ENCODE data around the gene NAT16. TPM values are rescaled to one million over a fixed set of nuclear protein-coding genes. Genes with fewer than 3 reads are reported as not detected.

The NAT16 gene
- total and polyA plus RNA-seq, 9 of the 15 experiments (the other 6 are each of a cell fraction or from before 2014, with no cell fraction given) = 0.04 TPM; not detected in 8

- peak; percentile 81 for TF ChIP-seq ZBTB40 (IDR thresholded peaks at IDR 0.05)
- no peak for TF ChIP-seq ZBTB40 (CRISPR knock-in tag; IDR thresholded peaks at IDR 0.05)
- TF ChIP-seq TCF7L2 (IDR thresholded peaks at IDR 0.05; ENCODE audit: low read depth, low read length) = no peak
- TF ChIP-seq HDAC3 (IDR thresholded peaks at IDR 0.05; ENCODE audit: borderline replicate concordance, partially characterized antibody) = no peak
- TF ChIP-seq JUNB (CRISPR knock-in tag; conservative IDR thresholded peaks at IDR 0.05) = peak; percentile 99
- TF ChIP-seq C11orf30 (IDR thresholded peaks at IDR 0.05; ENCODE audit: low read depth) = peak; percentile 89
- TF ChIP-seq IFI16 (CRISPR knock-in tag; IDR thresholded peaks at IDR 0.05) = no peak
- TF ChIP-seq KLF13 (tag; IDR thresholded peaks at IDR 0.05; ENCODE audit: borderline replicate concordance, low read depth) = peak; percentile 65; the same call in 1 of the 2 replicates
- peak; percentile 97 for TF ChIP-seq ARID1B (IDR thresholded peaks at IDR 0.05)
- TF ChIP-seq SRSF1 (IDR thresholded peaks at IDR 0.05; ENCODE audit: low read depth, low read length) = no peak
- no peak for TF ChIP-seq KHSRP (IDR thresholded peaks at IDR 0.05)
- TF ChIP-seq ADNP (tag; IDR thresholded peaks at IDR 0.05) = peak; percentile 70; the same call in 1 of the 2 replicates
- no peak for TF ChIP-seq SPI1 (IDR thresholded peaks at IDR 0.05; ENCODE audit: borderline replicate concordance, low read depth, low read length)
- TF ChIP-seq ZNF639 (CRISPR knock-in tag; conservative IDR thresholded peaks at IDR 0.05 in 1 of 2, IDR thresholded peaks at IDR 0.05 in 1 of 2) = no peak
- TF ChIP-seq ZNF212 (CRISPR knock-in tag; IDR thresholded peaks at IDR 0.05) = no peak
- TF ChIP-seq EZH2 (IDR thresholded peaks at IDR 0.05; ENCODE audit: borderline replicate concordance, low read depth, low read length) = no peak
Observed at GRCh38 chr7:101138213-101138870, 41.8 kb downstream of the NAT16 start (continued).
